HG03196 (cell line): ENCODE results near the gene BAG1.

Experiments
- ATAC-seq: cut with Tn5 transposase; IDR thresholded peaks from one replicate; pipeline ENCODE4 v1.9.1; 2021; ENCODE audit not compliant: unreplicated experiment

The BAG1 gene

DNA sequence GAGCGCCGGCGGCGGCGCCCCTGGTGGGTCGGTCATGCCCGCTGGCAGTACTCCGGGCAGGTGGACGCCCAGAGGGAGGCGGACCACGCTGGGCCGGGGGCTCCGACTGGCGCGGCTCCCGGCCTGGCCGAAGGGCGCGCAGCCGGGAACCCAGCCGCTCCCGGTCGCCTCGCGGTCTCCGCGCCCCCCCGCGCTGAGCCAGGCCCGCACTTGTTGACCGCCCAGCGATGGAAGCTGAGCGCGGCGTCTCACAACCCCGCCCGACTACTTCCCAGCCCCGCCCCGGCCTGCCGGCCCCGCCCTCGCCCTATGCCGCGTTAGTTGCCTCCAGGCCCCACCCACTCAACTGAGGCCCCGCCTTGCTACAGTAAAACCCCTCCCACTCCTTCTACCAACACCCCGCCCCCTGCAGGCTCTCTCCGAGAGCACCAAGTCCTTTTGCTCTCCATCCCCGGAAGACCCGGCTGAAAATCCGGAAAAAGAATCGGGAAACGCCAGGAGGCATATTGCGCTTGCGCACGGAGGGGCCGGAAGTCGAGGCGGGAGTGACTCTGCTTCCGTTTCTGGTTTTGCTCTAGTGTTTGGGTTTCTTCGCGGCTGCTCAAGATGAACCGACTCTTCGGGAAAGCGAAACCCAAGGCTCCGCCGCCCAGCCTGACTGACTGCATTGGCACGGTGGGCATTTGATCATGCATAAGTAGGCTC lies at the start of gene BAG1, which contains the start of gene CHMP5:
BAG1 (minus strand) TSS at position 236 of the 705 bp plus-strand sequence.
CHMP5 (plus strand) TSS at position 577 of the 705 bp plus-strand sequence; CDS start at position 607, 30 bp downstream.
- ATAC-seq, result peak; percentile 79

DNA sequence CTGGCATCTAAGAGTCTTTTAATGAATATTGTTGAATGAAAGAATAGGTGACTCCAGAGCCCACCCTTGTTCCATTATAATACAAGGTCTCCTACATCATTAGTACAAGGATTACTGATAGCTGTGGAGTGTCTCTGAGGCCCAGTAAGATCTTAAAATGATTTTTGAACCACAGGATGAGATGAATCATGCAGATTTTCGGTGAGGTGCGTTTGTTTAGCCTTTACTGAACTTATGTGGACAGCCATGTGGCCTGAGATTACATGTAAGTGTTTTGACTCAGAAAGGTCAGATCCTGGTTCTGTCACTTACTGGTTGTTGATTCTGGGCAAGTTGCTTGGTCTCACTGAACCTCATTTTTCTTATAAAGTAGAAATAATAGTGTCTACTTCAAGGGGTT lies 47.4 kb upstream of the BAG1 start:
- no peak for ATAC-seq

DNA sequence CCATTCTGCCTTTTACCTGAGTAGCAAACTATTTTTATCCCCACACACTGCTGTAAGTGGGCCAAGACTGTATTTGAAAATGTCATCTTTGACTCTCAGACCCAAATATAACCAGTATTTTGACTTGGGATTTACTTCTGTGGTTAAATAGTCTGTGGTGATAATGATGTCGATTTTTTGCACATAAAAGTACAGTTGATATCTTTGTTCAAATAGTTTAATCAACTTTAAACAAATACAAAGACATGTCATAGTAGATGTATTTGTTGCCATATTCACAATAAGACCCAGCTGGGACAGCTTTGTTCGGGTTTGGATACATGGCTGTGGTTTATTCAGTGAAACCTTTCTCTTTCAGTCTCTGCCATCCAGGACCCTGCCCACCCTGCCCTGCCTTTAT lies 46.2 kb upstream of the BAG1 start:
- no peak for ATAC-seq

DNA sequence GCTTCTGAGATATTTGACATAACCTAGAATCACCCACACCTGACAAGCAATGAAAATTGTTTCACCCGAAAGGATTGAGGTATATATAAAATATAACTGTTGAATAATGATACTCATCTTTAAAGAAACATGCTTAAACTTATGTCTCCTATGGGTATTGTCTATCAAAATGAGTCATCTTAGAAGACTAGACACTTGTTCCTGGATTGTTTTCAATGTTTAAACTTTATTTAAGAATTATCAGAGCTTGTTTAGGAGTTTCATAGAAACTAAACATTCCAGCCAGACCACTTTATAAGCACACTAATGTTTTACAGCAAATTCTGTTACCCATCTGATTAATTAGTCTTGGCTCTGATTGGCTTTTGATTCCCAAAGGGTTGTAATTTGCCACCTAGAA lies 45.4 kb upstream of the BAG1 start:
- ATAC-seq, result no peak

DNA sequence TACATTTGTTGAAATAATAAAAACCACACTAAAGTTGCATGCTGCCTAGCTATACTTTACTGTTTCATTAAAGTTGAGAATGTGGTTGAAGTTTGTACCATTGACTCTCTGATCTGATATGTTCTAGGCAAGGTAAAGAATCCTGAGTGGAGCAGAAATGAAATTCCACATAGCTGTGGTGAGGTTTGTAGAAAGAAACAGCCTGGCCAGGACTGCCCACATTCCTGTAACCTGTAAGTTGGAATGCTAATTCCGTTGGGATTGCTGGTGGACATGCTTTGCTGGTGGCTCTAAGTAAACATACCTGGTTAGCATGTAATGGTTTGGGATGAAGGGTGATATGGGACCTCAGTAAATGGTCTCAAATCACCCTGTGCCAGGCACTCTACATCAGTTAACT lies 42.6 kb upstream of the BAG1 start:
- ATAC-seq, result no peak

DNA sequence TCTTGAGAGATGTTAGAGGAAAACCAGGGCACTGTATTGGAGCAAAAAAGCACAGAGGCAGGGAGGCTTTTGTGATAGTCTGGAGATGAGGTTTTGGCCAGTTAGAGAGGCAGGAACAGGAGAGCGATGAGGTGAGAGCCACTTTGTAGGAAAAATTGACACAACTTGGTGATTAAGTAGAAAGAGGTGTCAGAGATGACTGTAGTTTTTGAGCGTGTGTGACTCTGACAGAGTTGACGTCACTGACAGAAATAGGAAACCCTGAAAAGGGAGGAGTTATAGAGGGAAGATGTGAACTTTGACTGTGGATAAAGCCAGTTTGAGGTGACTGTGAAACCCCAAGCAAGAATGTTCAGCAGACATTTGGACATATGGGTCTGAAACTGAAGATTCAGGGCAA lies 41.5 kb upstream of the BAG1 start:
- ATAC-seq, result no peak

DNA sequence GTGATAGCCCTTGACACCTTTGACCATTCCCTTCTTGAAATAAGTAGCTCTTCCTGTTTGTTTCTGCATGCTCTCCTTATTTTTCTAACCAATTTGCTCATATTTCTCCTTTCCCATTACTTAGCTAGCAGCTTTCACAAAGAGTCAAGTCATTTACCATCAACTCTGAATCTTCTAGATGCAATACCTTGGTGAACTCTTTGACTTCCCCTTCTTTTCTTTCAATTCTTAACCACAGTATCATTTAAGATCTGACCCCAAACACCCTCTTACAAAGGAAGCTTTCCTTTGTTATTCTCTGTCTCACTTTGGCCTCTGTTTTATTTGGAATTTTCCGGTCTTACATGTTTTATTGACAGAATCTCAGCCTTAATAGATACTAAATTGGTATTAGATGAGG lies 39.9 kb upstream of the BAG1 start:
- ATAC-seq, result no peak

DNA sequence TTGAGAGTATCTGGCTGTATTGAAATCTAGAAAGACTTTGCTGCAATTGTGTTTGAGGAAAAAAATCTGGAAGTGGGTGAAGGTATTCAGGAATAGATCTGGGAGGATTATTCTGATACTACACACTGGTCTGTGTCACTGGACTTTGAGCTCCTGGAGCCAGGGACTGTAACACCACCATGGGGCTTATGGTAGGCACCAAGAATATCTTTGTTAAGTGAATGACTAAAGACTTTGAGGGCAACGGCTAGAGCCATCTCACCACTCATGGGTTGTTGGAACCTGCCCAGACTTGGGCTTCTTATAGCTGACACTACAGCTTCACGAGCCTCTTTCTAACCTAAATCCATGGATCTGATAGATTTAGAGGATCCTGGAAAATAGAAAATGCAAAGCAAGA lies 36.0 kb upstream of the BAG1 start:
- ATAC-seq, result no peak

DNA sequence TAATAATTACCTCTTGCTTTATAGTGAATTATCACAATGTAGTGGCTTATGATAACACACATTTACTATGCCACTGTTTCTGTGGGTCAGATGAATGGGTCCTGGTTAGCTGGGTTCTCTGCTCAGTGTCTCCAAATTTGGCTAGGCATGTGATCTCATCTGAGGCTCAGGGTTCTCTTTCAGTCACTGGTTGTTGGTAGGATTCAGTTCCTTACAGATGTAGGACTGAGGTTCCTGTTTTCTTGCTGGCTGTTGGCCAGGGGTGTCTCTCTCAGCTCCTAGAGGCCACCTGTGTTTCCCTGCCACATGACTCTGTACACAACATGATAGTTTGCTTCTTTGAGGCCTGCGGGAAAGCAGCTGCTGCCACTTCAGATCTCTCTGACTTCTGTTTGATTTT lies 32.9 kb upstream of the BAG1 start:
- peak; percentile 76 for ATAC-seq

DNA sequence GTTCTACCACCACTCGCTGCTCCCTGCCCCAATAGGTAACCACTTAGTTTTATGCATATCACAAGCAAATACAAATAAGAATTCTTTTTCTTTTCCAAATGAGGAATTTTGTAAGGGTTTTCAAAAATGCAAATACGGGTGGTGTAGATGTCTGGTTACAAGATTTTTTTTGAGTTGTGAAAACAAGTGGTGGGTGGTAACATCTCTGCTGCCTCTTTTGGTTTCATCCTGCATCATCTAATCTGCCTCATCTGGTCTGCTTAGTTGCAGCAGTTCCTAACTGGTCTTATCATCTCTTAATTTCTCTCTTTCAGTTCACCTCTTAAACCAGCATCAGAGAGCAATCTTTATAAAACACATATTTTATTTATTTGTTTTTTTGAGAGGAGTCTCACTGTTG lies 31.1 kb upstream of the BAG1 start:
- no peak for ATAC-seq

DNA sequence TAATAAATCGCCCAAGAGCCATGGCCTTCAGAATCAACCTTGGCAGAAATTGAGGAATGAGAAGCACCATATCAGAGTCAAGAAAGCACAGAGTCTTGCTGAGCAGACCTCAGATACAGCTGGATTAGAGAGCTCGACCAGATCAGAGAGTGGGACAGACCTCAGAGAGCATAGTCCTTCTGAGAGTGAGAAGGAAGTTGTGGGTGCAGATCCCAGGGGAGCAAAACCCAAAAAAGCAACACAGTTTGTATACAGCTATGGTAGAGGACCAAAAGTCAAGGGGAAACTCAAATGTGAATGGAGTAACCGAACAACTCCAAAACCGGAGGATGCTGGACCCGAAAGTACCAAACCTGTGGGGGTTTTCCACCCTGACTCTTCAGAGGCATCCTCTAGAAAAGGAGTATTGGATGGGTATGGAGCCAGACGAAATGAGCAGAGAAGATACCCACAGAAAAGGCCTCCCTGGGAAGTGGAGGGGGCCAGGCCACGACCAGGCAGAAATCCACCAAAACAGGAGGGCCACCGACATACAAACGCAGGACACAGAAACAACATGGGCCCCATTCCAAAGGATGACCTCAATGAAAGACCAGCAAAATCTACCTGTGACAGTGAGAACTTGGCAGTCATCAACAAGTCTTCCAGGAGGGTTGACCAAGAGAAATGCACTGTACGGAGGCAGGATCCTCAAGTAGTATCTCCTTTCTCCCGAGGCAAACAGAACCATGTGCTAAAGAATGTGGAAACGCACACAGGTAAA lies 30.3 kb upstream of the BAG1 start:
- no peak for ATAC-seq

DNA sequence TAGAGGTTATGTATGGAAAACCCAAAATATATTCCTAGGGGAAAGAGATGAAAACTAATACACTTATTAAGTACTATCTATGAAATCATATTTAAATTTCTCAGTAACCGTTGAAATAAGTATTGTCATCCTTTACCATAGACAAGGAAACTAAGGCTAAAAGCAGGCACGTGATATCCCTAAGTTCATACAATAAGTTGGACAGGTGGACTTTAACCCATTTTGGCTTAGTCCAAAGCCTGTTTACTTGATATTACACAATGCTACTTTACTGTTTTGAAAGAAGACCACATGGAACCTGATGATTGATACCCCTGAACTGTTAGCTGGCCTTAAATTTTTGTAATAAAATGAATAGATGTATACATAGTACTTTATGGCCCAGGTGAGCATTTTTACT lies 29.3 kb upstream of the BAG1 start:
- ATAC-seq, result no peak

DNA sequence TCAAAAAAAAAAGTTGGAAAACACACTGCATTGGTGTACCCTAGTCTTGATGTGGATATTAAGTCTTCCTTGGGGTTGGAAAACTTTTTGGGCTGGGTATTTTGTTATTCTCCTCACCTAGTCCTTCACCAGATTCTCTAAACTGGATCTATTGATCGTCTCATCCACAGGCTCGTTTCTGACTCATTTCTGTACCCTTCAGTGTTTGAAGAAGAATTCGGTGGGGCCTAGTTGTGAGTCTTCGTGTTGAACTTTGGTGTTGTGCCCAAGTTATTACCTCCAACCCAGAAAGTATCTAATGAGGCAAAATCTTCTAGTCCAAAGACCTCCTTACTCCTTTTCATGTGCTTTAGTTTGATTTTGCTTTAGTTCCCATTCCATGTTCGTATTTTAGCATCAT lies 27.4 kb upstream of the BAG1 start:
- no peak for ATAC-seq

DNA sequence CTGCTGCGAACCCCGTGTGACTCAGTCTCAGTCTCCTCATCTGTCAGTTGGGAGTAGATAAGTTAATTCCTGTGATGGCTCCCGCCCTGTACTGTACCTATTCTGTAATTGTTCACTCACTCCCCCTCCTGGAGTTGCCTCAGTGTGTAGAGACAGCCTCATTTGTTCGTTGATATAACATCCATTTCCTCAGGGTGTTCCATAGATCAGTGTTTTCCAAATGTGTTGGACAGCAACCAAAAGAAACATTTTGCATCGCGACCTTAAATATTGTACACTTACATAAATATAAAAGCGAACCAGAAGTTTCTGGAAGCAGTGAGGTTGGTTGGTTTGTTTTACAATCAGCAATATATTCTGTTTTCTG lies 26.5 kb upstream of the BAG1 start:
- ATAC-seq, result no peak

DNA sequence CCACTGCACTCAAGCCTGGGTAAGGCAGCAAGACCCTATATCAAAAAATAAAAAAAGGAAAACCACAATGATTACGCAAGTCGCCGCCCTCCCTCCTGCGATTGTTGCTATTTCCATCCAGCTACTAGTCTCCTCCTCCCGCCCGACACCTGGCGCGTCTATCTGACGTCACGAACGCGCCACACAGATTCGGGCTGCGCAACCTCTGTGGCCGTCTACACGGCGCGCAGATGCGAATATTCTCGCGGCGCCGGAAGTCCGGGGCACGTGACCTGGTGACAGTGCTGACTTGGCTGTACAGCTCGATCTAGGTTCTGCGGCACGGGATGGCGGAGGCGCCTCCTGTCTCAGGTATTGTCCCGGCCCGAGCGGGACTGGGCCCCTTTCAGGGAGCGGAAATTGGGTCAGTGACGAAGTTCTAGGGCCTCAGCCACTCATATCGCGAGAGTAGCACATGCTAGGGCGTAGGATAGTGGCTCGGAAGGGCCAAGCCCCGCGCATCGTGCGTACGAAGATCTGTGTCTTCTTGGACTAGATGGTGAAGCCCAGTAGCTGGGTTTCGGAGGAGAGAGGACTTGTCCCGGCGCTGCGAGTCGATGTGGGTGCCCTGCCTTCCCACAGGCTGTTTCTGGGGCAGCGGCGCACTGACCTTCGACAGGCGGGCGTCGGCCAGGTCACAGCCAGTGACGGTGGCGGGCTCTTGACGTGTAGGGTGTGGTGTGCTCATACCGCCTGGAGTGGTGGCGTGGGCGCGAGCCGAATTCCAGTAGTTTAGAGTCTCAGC lies 25.9 kb upstream of the BAG1 start, which contains the start of gene NFX1:
NFX1 (plus strand) TSS at position 270 of the 784 bp plus-strand sequence; CDS start at position 327, 57 bp downstream.
- ATAC-seq, result peak; percentile 81

DNA sequence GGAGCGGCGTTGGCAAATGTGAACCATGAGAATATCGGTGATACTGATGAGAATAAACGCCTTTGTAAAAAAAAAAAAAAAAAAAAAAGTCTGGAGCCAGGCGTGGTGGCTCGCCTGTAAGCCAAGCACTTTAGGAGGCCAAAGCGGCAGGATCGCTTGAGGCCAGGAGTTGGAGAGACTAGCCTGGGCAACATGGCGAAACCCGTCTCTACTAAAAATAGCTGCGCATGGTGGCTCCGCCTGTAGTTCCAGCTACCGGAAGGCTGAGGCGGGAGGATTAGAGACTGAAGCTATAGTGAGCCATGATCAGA lies 25.4 kb upstream of the BAG1 start:
- ATAC-seq, result no peak

DNA sequence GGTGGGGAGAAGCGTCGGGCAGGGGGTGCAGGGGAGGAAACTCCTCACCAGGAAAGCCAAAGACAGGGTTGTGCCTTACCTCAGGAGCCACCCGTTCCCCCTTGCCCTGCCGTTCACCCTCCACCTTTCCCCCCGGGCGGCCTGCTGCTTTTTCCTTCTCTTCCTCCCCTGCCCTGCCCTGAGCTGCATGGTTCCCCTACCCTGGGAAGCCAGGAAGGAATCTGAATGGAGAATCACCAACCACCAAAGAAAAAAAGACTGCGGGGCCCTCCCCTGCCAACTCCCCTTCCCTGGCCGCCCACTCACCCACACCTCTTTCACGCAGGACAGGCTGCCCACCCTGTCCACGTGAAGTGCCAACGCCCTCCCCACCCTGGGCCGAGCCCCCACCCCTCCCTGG lies 25.0 kb upstream of the BAG1 start:
- ATAC-seq, result no peak

DNA sequence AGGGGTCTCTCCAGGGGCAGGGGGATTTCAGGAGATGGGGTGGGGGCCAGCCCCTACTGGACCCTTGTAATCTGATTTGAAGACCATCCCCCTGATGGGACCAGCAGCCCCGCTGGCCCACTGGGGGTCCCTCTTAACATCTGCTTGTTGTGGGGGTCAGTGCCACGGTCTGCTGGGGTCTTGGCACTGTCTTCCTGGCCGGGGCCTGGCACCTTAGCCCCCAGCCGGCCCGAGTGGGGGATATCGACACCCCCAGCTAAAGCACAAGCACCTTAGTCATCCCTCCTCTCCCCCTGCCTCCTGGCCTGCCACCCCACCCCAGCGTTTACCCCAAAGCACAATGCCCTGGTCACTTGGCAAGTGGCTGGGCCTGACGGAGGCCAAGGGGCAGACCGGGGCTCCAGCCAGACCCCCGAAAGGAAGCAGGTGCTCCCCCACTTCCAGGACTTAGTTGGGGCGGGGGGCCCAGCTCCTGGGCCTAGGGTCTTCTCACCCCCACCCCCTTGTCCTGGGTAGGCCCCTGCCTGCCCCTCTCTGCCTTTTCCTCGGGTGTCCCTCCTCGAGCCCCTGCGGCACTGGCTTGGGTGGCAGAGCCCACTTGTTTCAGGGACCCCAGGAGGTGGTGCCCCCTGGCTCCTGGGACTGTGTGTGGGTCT lies 24.4 kb upstream of the BAG1 start:
- ATAC-seq, result no peak

DNA sequence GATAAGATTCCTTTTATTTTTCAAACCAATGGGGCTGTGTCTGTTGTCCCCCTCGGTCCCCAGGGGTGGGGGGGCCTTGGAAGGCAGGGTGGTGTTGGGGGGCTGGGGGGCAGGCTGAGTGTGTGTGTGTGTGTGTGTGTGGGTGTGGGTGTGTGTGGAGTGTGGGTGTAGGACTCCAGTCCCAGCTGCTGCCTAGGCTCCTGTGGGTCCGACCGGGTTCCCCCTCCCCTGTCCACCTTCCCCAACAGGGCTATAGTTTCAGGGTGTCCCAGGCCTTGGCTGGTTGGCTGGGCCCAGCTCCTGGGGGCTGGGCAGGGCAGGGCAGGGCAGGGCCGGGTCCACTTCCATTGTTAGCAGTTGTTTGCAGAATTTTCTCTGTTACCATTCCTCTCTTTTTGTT lies 23.7 kb upstream of the BAG1 start:
- no peak for ATAC-seq

DNA sequence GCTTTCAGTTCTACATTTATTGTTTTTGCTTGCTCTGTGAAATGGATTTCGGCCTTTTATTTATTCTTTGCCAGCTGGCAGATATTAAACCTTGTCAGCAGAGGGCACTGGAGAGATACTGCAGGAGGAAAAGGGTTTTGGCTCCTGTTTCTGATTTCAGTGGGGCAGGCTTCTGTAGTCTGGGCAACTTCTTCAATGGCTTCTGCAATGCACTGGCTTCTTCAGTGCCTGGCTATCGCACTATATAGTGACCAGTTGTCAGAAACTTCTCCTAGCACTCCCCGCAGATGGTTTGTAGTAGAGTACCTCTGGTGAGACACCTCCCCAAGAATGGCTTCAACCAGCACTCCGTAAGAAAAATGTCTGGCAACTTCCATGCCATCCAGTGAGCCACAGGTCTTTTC lies 22.6 kb upstream of the BAG1 start:
- no peak for ATAC-seq

DNA sequence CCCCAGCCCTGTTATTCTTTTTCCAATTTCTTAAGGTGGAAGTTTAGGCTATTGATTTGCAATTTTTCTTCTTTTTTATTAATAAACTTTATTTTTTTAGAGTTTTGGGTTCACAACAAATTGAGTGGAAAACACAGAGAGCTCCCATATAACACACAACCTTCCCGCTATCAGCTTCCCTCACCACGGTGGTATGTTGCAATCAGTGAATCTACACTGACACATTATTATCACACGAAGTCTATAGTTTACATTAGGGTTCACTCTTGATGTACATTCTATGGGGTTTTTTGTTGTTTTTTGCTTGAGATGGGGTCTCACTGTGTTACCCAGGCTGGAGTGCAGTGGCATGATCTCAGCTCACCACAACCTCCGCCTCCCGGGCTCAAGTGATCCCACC lies 21.0 kb upstream of the BAG1 start:
- ATAC-seq, result no peak
